Measurements from ENCODE around the gene CSF3R.

CSF3R gene

GRCh38 chr1:36421649-36422048, 61.1 kb downstream of the CSF3R start:
- DNase-seq (ENCODE audit: low read depth in 2 of 3, low spot score in 2 of 3) = no peak

GRCh38 chr1:36420836-36421317, 61.8 kb downstream of the CSF3R start:
- peak; percentile 70 to 97 (median 94) for DNase-seq (ENCODE audit: low read depth in 2 of 3, low spot score in 2 of 3)

- no peak for DNase-seq (ENCODE audit: low read depth in 2 of 3, low spot score in 2 of 3)
Observed at GRCh38 chr1:36420409-36420808, 62.3 kb downstream of the CSF3R start.

- DNase-seq (ENCODE audit: low read depth in 2 of 3, low spot score in 2 of 3) = no peak
Observed at GRCh38 chr1:36419569-36419968, 63.1 kb downstream of the CSF3R start.

- DNase-seq (ENCODE audit: low read depth in 2 of 3, low spot score in 2 of 3) = no peak
Observed at GRCh38 chr1:36419140-36419539, 63.6 kb downstream of the CSF3R start.

GRCh38 chr1:36417931-36418330, 64.8 kb downstream of the CSF3R start:
- DNase-seq (ENCODE audit: low read depth in 2 of 3, low spot score in 2 of 3) = no peak
